Tibial artery (tissue), 4 donors: ENCODE measurements around the gene BRIP1.

ENCODE experiments used
- DNase-seq, 2 donors: peaks; one replicate each; pipeline ENCODE4 v3.0.0-alpha.2; 2019
- H3K27ac ChIP-seq, 2 donors: fragments of 200-600 bp; sonication (generic) in 1 of 2; 1 replicate in 1 of 2; 2 replicates in 1 of 2; pipeline ENCODE4 v1.5.1; 2018 to 2019; ENCODE audit warnings: mild to moderate bottlenecking in 1 of 2
- H3K27me3 ChIP-seq, 2 donors: fragments of 200-600 bp; sonication (generic) in 1 of 2; one replicate each; pipeline versions ENCODE4 v1.5.1 to v1.6.0; 2016 to 2019
- H3K36me3 ChIP-seq, 3 donors: fragments of 200-600 bp; sonication (generic) in 2 of 3; one replicate each; pipeline ENCODE4 v1.5.1; 2016 to 2019; ENCODE audit warnings: mild to moderate bottlenecking in 2 of 3
- H3K4me1 ChIP-seq, 4 donors: fragments of 200-600 bp; sonication (generic) in 2 of 4; 1 replicate in 3 of 4; 2 replicates in 1 of 4; pipeline ENCODE4 v1.5.1; 2016 to 2019
- H3K4me3 ChIP-seq, 2 donors: fragments of 200-600 bp; sonication (generic) in 1 of 2; 1 replicate in 1 of 2; 2 replicates in 1 of 2; pipeline ENCODE4 v1.5.1; 2018 to 2019; ENCODE audit warnings: mild to moderate bottlenecking in 2 of 2
- H3K9me3 ChIP-seq, 3 donors: fragments of 200-600 bp; sonication (generic) in 1 of 3; one replicate each; pipeline ENCODE4 v1.5.1; 2016 to 2019
- CTCF ChIP-seq, 2 experiments: fragments of 200-600 bp in 1 of 2; fragments of 450-650 bp in 1 of 2; IDR thresholded peaks; one replicate each; pipeline ENCODE4 v1.5.1; 2017 to 2019; ENCODE audit warnings: antibody characterized with exemption in 2 of 2, mild to moderate bottlenecking in 1 of 2, moderate library complexity in 1 of 2
- intact Hi-C: fragments of 100-400 bp; cut with DNase I; formaldehyde crosslinking; loops from one replicate; pipeline ENCODE4 v1.15.0; 2023; ENCODE audit warnings: low total_unique reads

Gene BRIP1

GRCh38 chr17:61645920-61646319 lies 217.4 kb downstream of the BRIP1 start:
- Histone ChIP-seq H3K27me3 (no peaks in the 10 kb centered on the region), H3K4me1 (no peaks in the 10 kb centered on the region), H3K9me3 (peaks cover 0 to 4% (median 0%) of the 10 kb centered on the region in 3 donors), H3K36me3 (no peaks in the 10 kb centered on the region), H3K4me3 (no peak overlapping the region), H3K27ac (no peak overlapping the region)
- intact Hi-C loops, result no loop called here
- TF ChIP-seq CTCF (IDR thresholded peaks at IDR 0.05), result no peak
- no peak for DNase-seq

GRCh38 chr17:61644800-61645774 lies 218.2 kb downstream of the BRIP1 start:
- DNase-seq, result no peak
- intact Hi-C loops, result no loop called here
- no peak for TF ChIP-seq CTCF (IDR thresholded peaks at IDR 0.05)
- Histone ChIP-seq H3K27me3 (no peaks in the 10 kb centered on the region), H3K36me3 (no peaks in the 10 kb centered on the region), H3K4me1 (no peaks in the 10 kb centered on the region), H3K27ac (no peak overlapping the region), H3K9me3 (no peaks in the 10 kb centered on the region), H3K4me3 (no peak overlapping the region)

- Histone ChIP-seq H3K27ac (no peak overlapping the region), H3K4me3 (no peak overlapping the region), H3K4me1 (no peaks in the 10 kb centered on the region), H3K27me3 (no peaks in the 10 kb centered on the region), H3K36me3 (no peaks in the 10 kb centered on the region), H3K9me3 (no peaks in the 10 kb centered on the region)
- DNase-seq, result no peak
- intact Hi-C loops, result no loop called here
- no peak for TF ChIP-seq CTCF (IDR thresholded peaks at IDR 0.05)
These were observed 220.6 kb downstream of the BRIP1 start for GRCh38 chr17:61642768-61643167.

GRCh38 chr17:61641715-61642114 lies 221.6 kb downstream of the BRIP1 start:
- H3K4me1 ChIP-seq, result no peaks in the 10 kb centered on the region
- no peaks in the 10 kb centered on the region for H3K9me3 ChIP-seq
- H3K27me3 ChIP-seq, result no peaks in the 10 kb centered on the region
- no peak for DNase-seq
- intact Hi-C loops, result no loop called here
- no peak overlapping the region for H3K4me3 ChIP-seq
- H3K27ac ChIP-seq, result no peak overlapping the region
- no peak for TF ChIP-seq CTCF (IDR thresholded peaks at IDR 0.05)
- H3K36me3 ChIP-seq, result no peaks in the 10 kb centered on the region

GRCh38 chr17:61641084-61641483 lies 222.2 kb downstream of the BRIP1 start:
- Histone ChIP-seq H3K4me1 (no peaks in the 10 kb centered on the region), H3K4me3 (no peak overlapping the region), H3K27ac (no peak overlapping the region), H3K27me3 (no peaks in the 10 kb centered on the region), H3K9me3 (no peaks in the 10 kb centered on the region), H3K36me3 (no peaks in the 10 kb centered on the region)
- intact Hi-C loops, result no loop called here
- no peak for TF ChIP-seq CTCF (IDR thresholded peaks at IDR 0.05)
- no peak for DNase-seq
